Measurements from ENCODE around the gene PLS1.
A peak's percentile ranks its signal among the peaks of the same experiment; 100 is the strongest.

The PLS1 gene

DNA sequence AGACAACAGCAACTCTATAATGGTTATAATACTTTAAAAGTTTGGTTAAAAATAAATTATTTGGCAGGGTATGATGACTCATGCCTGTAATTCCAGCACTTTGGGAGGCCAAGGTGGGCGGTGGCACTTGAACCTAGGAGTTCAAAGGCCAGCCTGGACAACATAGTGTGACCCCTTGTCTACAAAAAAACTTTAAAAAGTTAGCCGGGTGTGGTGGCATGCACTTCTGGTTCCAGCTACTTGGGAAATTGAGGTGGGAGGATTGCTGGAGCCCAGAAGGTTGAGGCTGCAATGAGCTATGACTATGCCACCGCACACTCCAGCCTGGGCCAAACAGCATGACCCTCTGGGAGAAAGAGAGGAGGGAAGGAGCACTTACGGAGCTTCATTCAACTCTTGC is 119.9 kb downstream of the PLS1 start:
- no peak for DNase-seq (ENCODE audit: low read depth in 1 of 2, low spot score in 1 of 2)

GRCh38 chr3:142723665-142723967 is 127.4 kb downstream of the PLS1 start:
- peak in 1 of 2 experiments; percentile 76 for DNase-seq (ENCODE audit: low read depth in 1 of 2, low spot score in 1 of 2)
- Histone ChIP-seq H3K4me3 (replicated peaks; ENCODE audit: insufficient read depth, low read length) (peak overlapping the region; percentile 81), H3K27me3 (ENCODE audit: insufficient read depth, poor library complexity, severe bottlenecking) (peaks cover 27% of the 10 kb centered on the region), H3K27ac (replicated peaks) (no peak overlapping the region)
- TF ChIP-seq, protein P1, sequence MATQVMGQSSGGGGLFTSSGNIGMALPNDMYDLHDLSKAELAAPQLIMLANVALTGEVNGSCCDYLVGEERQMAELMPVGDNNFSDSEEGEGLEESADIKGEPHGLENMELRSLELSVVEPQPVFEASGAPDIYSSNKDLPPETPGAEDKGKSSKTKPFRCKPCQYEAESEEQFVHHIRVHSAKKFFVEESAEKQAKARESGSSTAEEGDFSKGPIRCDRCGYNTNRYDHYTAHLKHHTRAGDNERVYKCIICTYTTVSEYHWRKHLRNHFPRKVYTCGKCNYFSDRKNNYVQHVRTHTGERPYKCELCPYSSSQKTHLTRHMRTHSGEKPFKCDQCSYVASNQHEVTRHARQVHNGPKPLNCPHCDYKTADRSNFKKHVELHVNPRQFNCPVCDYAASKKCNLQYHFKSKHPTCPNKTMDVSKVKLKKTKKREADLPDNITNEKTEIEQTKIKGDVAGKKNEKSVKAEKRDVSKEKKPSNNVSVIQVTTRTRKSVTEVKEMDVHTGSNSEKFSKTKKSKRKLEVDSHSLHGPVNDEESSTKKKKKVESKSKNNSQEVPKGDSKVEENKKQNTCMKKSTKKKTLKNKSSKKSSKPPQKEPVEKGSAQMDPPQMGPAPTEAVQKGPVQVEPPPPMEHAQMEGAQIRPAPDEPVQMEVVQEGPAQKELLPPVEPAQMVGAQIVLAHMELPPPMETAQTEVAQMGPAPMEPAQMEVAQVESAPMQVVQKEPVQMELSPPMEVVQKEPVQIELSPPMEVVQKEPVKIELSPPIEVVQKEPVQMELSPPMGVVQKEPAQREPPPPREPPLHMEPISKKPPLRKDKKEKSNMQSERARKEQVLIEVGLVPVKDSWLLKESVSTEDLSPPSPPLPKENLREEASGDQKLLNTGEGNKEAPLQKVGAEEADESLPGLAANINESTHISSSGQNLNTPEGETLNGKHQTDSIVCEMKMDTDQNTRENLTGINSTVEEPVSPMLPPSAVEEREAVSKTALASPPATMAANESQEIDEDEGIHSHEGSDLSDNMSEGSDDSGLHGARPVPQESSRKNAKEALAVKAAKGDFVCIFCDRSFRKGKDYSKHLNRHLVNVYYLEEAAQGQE (IDR thresholded peaks at IDR 0.05; ENCODE audit: insufficient replicate concordance, low read depth), result no peak
- TF ChIP-seq SPI1 (IDR thresholded peaks at IDR 0.05; ENCODE audit: borderline replicate concordance, low read depth), result no peak
- TF ChIP-seq POLR2AphosphoS5 (IDR thresholded peaks at IDR 0.05; ENCODE audit: low read depth), result no peak

More for the DNA sequence above, 119.9 kb downstream of the PLS1 start:
- TF ChIP-seq, protein P2, sequence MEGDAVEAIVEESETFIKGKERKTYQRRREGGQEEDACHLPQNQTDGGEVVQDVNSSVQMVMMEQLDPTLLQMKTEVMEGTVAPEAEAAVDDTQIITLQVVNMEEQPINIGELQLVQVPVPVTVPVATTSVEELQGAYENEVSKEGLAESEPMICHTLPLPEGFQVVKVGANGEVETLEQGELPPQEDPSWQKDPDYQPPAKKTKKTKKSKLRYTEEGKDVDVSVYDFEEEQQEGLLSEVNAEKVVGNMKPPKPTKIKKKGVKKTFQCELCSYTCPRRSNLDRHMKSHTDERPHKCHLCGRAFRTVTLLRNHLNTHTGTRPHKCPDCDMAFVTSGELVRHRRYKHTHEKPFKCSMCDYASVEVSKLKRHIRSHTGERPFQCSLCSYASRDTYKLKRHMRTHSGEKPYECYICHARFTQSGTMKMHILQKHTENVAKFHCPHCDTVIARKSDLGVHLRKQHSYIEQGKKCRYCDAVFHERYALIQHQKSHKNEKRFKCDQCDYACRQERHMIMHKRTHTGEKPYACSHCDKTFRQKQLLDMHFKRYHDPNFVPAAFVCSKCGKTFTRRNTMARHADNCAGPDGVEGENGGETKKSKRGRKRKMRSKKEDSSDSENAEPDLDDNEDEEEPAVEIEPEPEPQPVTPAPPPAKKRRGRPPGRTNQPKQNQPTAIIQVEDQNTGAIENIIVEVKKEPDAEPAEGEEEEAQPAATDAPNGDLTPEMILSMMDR (IDR thresholded peaks at IDR 0.05; ENCODE audit: insufficient read depth, low read length), result no peak
- no peak for TF ChIP-seq SPI1 (IDR thresholded peaks at IDR 0.05; ENCODE audit: borderline replicate concordance, low read depth)
- TF ChIP-seq GABPA (IDR thresholded peaks at IDR 0.05; ENCODE audit: low read depth), result no peak
- no peak for TF ChIP-seq POLR2AphosphoS5 (IDR thresholded peaks at IDR 0.05; ENCODE audit: low read depth)
- Histone ChIP-seq H3K4me3 (replicated peaks; ENCODE audit: insufficient read depth, low read length) (no peak overlapping the region), H3K27ac (replicated peaks) (no peak overlapping the region), H3K27me3 (ENCODE audit: insufficient read depth, poor library complexity, severe bottlenecking) (no peaks in the 10 kb centered on the region)

- peaks cover 27% of the 10 kb centered on the region for H3K27me3 ChIP-seq (ENCODE audit: insufficient read depth, poor library complexity, severe bottlenecking)
- TF ChIP-seq GABPA (IDR thresholded peaks at IDR 0.05; ENCODE audit: low read depth) (no peak), SPI1 (IDR thresholded peaks at IDR 0.05; ENCODE audit: borderline replicate concordance, low read depth) (no peak), POLR2AphosphoS5 (IDR thresholded peaks at IDR 0.05; ENCODE audit: low read depth) (no peak)
- TF ChIP-seq, protein P1 (IDR thresholded peaks at IDR 0.05; ENCODE audit: insufficient replicate concordance, low read depth), result no peak
- TF ChIP-seq, protein P2 (IDR thresholded peaks at IDR 0.05; ENCODE audit: insufficient read depth, low read length), result no peak
- DNase-seq (ENCODE audit: low read depth in 1 of 2, low spot score in 1 of 2), result peak in 1 of 2 experiments; percentile 61
- H3K27ac ChIP-seq (replicated peaks), result no peak within 1 kb of the TSS
- peak within 1 kb of the TSS; percentile 81 for H3K4me3 ChIP-seq (replicated peaks; ENCODE audit: insufficient read depth, low read length)
Observed at GRCh38 chr3:142723968-142724681, 127.9 kb downstream of the PLS1 start, which contains the start of gene TRPC1. TRPC1 (plus strand) TSS chr3:142724034; CDS start chr3:142724560, 526 bp downstream.

DNA sequence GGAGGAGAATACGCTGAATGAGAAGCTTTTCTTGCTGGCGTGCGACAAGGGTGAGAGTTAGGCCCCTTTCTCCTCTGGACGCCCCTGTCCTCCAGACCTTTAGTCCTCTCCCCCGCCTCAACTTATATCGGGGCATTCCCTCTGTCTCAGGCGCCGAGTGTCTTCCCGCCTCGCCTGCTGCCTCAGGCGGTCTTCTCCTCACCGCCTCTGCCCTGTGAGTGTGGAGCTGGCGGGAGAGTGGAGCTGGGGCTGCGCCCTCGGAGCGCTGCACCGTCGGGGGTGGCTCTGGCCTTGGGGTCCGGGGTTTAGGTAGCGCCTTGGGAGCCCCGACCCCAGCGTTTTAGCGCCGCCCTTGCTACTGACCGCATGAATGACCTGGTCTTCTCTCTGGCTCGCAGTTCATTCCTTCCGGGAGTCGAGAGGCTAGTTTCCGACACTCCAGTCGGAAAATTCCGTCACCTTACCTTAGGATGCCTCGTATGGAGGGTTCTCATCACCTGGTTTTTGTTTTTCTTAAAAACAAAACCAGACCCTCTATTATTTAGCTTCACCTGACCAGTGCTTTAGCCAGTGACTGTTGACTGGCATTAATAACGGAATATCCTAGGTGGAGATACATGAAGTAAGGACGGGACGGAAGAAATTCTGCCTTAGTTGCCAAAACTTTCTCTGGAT is 128.6 kb downstream of the PLS1 start:
- TF ChIP-seq GABPA (IDR thresholded peaks at IDR 0.05; ENCODE audit: low read depth) (no peak), POLR2AphosphoS5 (IDR thresholded peaks at IDR 0.05; ENCODE audit: low read depth) (no peak), SPI1 (IDR thresholded peaks at IDR 0.05; ENCODE audit: borderline replicate concordance, low read depth) (no peak)
- TF ChIP-seq, protein P1 (IDR thresholded peaks at IDR 0.05; ENCODE audit: insufficient replicate concordance, low read depth), result no peak
- TF ChIP-seq, protein P2 (IDR thresholded peaks at IDR 0.05; ENCODE audit: insufficient read depth, low read length), result no peak
- Histone ChIP-seq H3K27me3 (ENCODE audit: insufficient read depth, poor library complexity, severe bottlenecking) (peaks cover 27% of the 10 kb centered on the region), H3K4me3 (replicated peaks; ENCODE audit: insufficient read depth, low read length) (peak overlapping the region; percentile 81), H3K27ac (replicated peaks) (no peak overlapping the region)
- no peak for DNase-seq (ENCODE audit: low read depth in 1 of 2, low spot score in 1 of 2)

Measured in HL-60 (cell line).